Adrenal gland (tissue), 5 donors: ENCODE measurements around the gene PTAR1.

ENCODE experiments used
- CTCF ChIP-seq, 6 experiments: fragments of 450-650 bp in 4 of 6; fragments of 200-600 bp in 2 of 6; sonication (generic) in 1 of 6; IDR thresholded peaks; 1 replicate in 5 of 6; 2 replicates in 1 of 6; pipeline versions ENCODE4 v1.5.1 to v1.8.0; 2016 to 2021; ENCODE audit warnings: antibody characterized with exemption in 6 of 6, mild to moderate bottlenecking in 2 of 6, moderate library complexity in 1 of 6
- POLR2A ChIP-seq, 2 donors: fragments of 450-650 bp; IDR thresholded peaks; one replicate each; pipeline ENCODE4 v1.6.1; 2017; ENCODE audit warnings: antibody characterized with exemption in 2 of 2, mild to moderate bottlenecking in 2 of 2, moderate library complexity in 1 of 2
- donor health status: DM: no; HTN: no; CAD: no.

DNA sequence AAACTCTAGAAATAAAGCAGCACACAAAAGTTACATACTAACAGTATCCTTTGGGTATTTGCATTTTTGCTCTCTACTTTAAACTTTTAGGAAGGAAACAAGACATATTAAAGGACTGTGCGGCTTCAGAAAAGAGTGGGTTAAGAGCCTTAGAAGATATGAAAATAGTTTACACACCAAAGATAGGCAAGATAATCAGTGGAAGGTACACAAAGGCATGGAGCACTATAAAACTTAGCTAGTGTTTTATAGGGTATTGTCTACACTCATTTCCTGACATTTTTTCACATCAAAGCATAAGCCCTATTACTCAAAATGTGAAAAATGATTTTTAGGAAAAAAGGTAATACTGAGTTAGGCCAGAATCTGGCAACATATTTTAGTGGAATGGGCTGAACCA is 44.0 kb downstream of the PTAR1 start:
- TF ChIP-seq POLR2A (IDR thresholded peaks at IDR 0.05) (no peak), CTCF (IDR thresholded peaks at IDR 0.05) (no peak)
